HUES64 (cell line): ENCODE data around the gene CENPF.
"Not testable (repeated sequence)": the region's sequence is repeated elsewhere in the genome, so short reads cannot be mapped to it uniquely, and the experiment has no call there.

ENCODE experiments used
- H3K27ac ChIP-seq: 2 replicates; pipeline ENCODE4 v1.7.0; 2013; ENCODE audit warnings: low read depth, low read length, inconsistent platforms
- H3K27me3 ChIP-seq: 2 replicates; pipeline ENCODE4 v1.6.1; 2013; ENCODE audit warnings: mild to moderate bottlenecking, low read length; ENCODE audit not compliant: insufficient read depth
- H3K36me3 ChIP-seq: 2 replicates; pipeline ENCODE4 v1.6.1; 2013; ENCODE audit warnings: mild to moderate bottlenecking, low read length; ENCODE audit not compliant: insufficient read depth
- H3K4me1 ChIP-seq: 2 replicates; pipeline ENCODE4 v1.6.1; 2013; ENCODE audit warnings: mild to moderate bottlenecking, low read length, moderate library complexity; ENCODE audit not compliant: insufficient read depth
- H3K4me3 ChIP-seq: 2 replicates; pipeline ENCODE4 v1.5.1; 2013; ENCODE audit warnings: mild to moderate bottlenecking, low read length, moderate library complexity
- H3K9ac ChIP-seq: 2 replicates; pipeline ENCODE4 v1.6.1; 2013; ENCODE audit warnings: mild to moderate bottlenecking, low read depth, low read length
- H3K9me3 ChIP-seq: 2 replicates; pipeline ENCODE4 v1.6.1; 2013; ENCODE audit warnings: low read depth, low read length; ENCODE audit not compliant: insufficient read depth
- WGBS: fragments of 150-250, 120-280 bp; methylation state at CpG from one replicate; pipeline ENCODE4 v1.1.7; 2013; ENCODE audit warnings: missing lambda C conversion rate; 5-methylcytosine and 5-hydroxymethylcytosine counted together

The CENPF gene

DNA sequence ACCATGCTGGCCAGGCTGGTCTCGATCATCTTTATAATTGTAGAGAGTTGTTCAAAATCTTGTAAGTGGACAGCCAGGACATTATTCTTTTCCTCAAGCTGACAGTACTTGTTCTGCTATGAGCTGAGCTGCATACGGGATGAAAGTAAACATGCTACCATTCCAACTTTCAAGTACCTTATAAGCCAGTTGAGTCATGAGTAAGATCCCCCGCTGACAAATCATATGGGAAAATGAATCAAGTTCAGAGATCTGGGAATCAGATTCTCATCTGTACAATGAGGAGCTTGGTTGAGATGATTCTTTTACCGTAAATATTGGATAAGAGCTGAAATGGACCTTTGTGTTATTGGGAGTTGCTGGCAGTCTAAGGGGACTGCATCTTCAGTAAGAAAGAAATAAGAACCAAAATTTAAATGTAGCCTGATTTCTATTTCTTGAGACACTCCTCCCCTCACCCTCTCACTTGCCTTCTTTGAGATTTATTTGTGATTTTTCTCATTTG, 62.7 kb downstream of the CENPF start:
- Histone ChIP-seq H3K27ac (no peak overlapping the region), H3K9ac (no peak overlapping the region), H3K36me3 (peaks cover 94% of the 10 kb centered on the region), H3K27me3 (no peaks in the 10 kb centered on the region), H3K4me1 (no peaks in the 10 kb centered on the region), H3K4me3 (no peak overlapping the region), H3K9me3 (no peaks in the 10 kb centered on the region)
- 94% methylated on average over 4 of the region's 4 CpGs for WGBS

DNA sequence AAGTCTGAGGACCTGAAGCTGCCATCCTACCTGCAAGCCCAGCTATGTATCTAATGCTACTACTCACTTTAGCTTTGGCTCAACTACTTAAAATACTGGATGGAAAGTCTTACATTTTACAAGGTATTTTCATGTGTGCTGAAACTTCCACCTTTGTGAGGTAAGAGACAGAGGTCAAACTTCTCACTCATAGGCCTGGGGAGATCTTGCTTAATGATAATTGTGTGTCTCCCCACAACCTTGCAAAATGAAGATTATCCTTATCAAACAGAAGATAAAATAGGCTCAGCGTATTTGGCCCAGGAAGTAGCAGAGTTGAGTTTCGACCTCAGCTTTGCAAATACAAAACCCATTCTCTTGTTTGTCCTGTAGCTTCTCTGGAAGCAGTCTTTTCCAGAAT, 63.7 kb downstream of the CENPF start:
- Histone ChIP-seq H3K9ac (no peak overlapping the region), H3K4me3 (no peak overlapping the region), H3K9me3 (no peaks in the 10 kb centered on the region), H3K36me3 (peaks cover 94% of the 10 kb centered on the region), H3K27ac (no peak overlapping the region), H3K27me3 (no peaks in the 10 kb centered on the region), H3K4me1 (no peaks in the 10 kb centered on the region)
- 100% methylated on average over 2 of the region's 2 CpGs for WGBS

DNA sequence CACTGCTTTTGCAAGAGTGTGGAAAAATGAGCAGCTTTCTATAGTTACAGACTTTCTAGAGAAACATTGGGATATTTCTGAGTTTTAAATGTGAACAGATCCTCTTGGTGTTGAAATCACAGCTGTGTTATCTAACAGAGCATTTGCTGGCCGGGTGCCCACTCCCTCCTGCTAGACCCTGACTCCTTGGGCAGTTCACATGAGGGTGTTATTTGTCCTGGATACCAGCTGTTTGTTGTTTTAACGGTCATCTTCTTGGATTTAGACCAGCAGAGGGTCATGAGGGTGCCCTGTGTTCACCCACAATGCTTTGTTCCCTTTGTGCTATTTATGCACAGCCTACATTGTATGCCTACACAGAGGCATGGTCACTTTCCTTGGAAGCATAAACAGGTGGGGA, 67.1 kb downstream of the CENPF start:
- Histone ChIP-seq H3K36me3 (peaks cover 67% of the 10 kb centered on the region), H3K27me3 (no peaks in the 10 kb centered on the region), H3K27ac (no peak overlapping the region), H3K9ac (no peak overlapping the region), H3K4me1 (no peaks in the 10 kb centered on the region), H3K9me3 (no peaks in the 10 kb centered on the region), H3K4me3 (no peak overlapping the region)
- WGBS = 90% methylated on average over 2 of the region's 2 CpGs

DNA sequence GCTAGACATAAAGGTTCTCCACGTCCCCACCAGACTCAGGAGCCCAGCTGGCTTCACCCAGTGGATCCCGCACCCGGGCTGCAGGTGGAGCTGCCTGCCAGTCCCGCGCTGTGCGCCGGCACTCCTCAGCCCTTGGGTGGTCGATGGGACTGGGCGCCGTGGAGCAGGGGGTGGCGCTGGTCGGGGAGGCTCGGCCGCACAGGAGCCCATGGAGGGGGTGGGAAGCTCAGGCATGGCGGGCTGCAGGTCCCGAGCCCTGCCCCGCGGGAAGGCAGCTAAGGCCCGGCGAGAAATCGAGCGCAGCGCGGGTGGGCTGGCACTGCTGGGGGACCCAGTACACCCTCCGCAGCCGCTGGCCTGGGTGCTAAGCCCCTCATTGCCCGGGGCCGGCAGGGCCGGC, 70.0 kb downstream of the CENPF start:
- 96% methylated on average over 29 of the region's 29 CpGs for WGBS

DNA sequence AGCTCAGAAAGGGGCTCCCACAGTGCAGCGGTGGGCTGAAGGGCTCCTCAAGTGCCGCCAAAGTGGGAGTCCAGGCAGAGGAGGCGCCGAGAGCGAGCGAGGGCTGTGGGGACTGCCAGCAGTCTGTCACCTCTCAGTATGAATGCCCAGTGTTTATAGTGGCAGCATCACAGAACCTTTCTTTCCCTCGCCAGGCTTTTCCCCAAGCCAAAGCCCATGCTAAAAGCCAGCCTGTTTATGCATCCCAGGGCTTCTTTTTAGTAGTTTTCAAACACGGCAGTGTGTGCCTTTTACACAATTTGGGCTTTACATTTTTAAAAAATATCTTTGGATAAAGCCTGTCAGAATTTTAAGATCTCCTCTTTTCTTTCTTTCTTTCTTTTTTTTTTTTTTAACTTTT, 70.6 kb downstream of the CENPF start:
- H3K27me3 ChIP-seq = no peaks in the 10 kb centered on the region
- H3K4me1 ChIP-seq = no peaks in the 10 kb centered on the region
- no peaks in the 10 kb centered on the region for H3K9me3 ChIP-seq
- WGBS = 96% methylated on average over 8 of the region's 8 CpGs
- peaks cover 34% of the 10 kb centered on the region for H3K36me3 ChIP-seq
- no peak overlapping the region for H3K9ac ChIP-seq
- no peak overlapping the region for H3K4me3 ChIP-seq
- H3K27ac ChIP-seq = no peak overlapping the region

More for the DNA sequence above, 70.0 kb downstream of the CENPF start:
- H3K9ac ChIP-seq, H3K4me3 ChIP-seq, H3K9me3 ChIP-seq, H3K4me1 ChIP-seq, H3K27me3 ChIP-seq, H3K27ac ChIP-seq: not testable (repeated sequence)
- peaks cover 37% of the 10 kb centered on the region for H3K36me3 ChIP-seq

DNA sequence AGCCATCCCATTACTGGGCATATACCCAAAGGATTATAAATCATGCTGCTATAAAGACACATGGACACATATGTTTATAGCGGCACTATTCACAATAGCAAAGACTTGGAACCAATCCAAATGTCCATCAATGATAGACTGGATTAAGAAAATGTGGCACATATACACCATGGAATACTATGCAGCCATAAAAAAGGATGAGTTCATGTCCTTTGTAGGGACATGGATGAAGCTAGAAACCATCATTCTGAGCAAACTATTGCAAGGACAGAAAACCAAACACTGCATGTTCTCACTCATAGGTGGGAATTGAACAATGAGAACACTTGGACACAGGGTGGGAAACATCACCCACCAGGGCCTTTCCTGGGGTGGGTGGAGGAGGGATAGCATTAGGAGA, 72.5 kb downstream of the CENPF start:
- not testable (repeated sequence) for H3K4me1 ChIP-seq, H3K9ac ChIP-seq, H3K9me3 ChIP-seq, H3K27me3 ChIP-seq, H3K4me3 ChIP-seq, H3K27ac ChIP-seq
- H3K36me3 ChIP-seq = peaks cover 19% of the 10 kb centered on the region
- no CpG with 5 or more reads among the region's 1 CpG for WGBS

DNA sequence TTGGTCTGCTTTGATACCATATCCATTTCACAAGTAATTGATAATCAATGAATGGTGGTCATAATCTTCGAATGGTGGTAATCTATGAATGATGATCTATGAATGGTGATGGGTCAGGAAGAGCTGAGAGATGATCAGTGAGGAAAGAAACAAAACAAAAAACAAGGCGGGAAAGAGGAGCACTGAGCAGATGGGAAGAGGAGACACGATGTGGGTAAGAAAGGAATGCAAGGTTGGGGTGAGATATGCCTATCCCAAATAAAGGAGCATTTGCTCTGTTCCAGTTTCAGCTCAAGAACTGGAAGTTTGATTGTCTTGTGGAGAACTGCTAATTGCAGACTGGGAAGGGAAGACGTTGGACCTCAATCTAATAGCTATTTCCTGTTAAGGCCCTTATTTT, 73.8 kb downstream of the CENPF start:
- Histone ChIP-seq H3K9ac (no peak overlapping the region), H3K27ac (no peak overlapping the region), H3K4me1 (no peaks in the 10 kb centered on the region), H3K27me3 (no peaks in the 10 kb centered on the region), H3K9me3 (no peaks in the 10 kb centered on the region), H3K36me3 (peaks cover 6% of the 10 kb centered on the region; the same call in 1 of the 2 replicates), H3K4me3 (no peak overlapping the region)
- WGBS = 88% methylated on average over 4 of the region's 4 CpGs

DNA sequence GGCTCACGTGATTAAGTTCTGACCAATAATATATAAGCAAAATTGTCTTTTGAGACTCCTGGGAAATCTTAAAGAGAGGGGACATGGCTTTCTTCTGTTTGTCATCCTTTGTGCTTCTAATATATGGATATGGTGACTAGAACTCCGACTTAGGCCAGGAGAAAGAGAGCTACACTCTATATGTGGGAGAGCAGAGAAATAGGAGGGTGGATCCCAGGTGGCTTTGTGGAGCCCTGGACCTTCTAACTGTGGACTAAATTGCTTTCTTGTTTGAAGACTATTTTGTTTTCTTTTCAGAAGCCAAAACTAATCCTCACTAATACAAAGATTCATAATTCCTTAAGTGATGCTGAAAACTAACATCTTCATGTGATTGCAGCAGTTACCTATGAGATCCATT, 75.0 kb downstream of the CENPF start:
- Histone ChIP-seq H3K27ac (no peak overlapping the region), H3K27me3 (no peaks in the 10 kb centered on the region), H3K4me1 (no peaks in the 10 kb centered on the region), H3K36me3 (no peaks in the 10 kb centered on the region), H3K9ac (no peak overlapping the region), H3K9me3 (no peaks in the 10 kb centered on the region), H3K4me3 (no peak overlapping the region)
- 88% methylated on average over 2 of the region's 2 CpGs for WGBS

DNA sequence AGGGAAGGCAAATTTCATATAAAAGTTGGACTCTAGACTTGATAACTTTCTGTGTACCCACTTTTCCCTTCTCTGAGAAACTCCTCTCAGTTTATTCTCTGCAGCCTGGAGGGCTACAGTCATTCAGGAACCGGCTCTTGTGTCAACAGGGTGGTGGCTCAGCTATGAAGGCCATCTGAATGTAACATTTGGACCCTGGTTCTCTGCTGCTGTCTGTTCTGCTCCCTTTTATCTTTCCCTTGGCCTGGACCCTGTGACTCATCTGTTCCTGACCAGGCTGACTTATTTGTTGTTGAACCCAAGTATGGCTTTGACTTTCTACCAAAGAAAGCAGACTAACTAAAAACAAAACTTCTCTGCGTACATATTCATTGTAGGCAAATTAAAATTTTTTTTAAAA, 75.4 kb downstream of the CENPF start:
- no peaks in the 10 kb centered on the region for H3K27me3 ChIP-seq

DNA sequence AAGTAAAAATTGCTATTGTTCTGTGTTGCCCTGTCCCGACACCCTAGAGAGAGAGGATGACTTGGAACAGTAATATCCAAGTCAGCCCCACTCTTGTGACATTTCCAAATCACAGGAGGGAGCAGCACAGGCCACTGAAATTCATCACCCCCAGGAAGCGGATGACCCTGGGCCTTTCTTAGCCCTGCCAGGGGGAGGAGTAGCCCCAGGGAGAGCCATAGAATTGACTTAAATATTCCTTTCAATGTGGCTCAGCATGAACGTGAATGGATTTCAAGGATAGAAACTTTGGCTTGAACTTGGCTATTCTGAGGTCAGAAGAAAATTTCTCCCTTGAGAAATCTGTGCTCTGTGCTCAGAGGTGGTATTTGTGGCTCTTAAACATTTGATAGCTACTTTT, 80.6 kb downstream of the CENPF start:
- Histone ChIP-seq H3K27me3 (no peaks in the 10 kb centered on the region), H3K4me3 (no peak overlapping the region), H3K9me3 (no peaks in the 10 kb centered on the region), H3K27ac (peak overlapping the region; percentile 79; the same call in 1 of the 2 replicates), H3K9ac (no peak overlapping the region), H3K4me1 (peaks cover 20% of the 10 kb centered on the region), H3K36me3 (no peaks in the 10 kb centered on the region)
- 10% methylated on average over 3 of the region's 3 CpGs for WGBS

More for the DNA sequence above, 75.4 kb downstream of the CENPF start:
- no peaks in the 10 kb centered on the region for H3K36me3 ChIP-seq
- H3K9ac ChIP-seq = no peak overlapping the region
- no peak overlapping the region for H3K4me3 ChIP-seq
- no peak overlapping the region for H3K27ac ChIP-seq
- no peaks in the 10 kb centered on the region for H3K9me3 ChIP-seq
- 94% methylated on average over 1 of the region's 2 CpGs for WGBS
- peaks cover 1% of the 10 kb centered on the region for H3K4me1 ChIP-seq

DNA sequence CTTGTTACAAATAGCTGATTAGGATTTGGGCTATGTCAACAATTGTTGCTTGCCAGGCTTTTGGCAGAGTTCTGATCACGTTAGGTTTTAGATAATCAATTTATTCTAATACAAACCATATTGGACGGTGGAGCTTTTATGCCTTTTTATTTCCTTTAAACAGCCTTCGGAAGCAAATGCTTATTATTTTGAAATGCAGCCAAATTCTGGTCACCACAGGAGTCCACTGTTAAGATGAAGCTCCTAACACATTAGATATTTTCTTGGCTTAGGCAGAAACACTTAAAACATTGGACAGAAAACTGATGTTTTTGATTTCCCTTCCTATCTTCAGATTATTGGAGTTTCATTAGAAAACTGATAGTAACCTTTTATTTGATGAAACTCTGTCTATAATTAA, 82.9 kb downstream of the CENPF start:
- Histone ChIP-seq H3K9me3 (no peaks in the 10 kb centered on the region), H3K27ac (no peak overlapping the region), H3K27me3 (no peaks in the 10 kb centered on the region), H3K36me3 (no peaks in the 10 kb centered on the region), H3K4me1 (peaks cover 20% of the 10 kb centered on the region), H3K4me3 (no peak overlapping the region), H3K9ac (no peak overlapping the region)
- WGBS = 98% methylated on average over 3 of the region's 3 CpGs

DNA sequence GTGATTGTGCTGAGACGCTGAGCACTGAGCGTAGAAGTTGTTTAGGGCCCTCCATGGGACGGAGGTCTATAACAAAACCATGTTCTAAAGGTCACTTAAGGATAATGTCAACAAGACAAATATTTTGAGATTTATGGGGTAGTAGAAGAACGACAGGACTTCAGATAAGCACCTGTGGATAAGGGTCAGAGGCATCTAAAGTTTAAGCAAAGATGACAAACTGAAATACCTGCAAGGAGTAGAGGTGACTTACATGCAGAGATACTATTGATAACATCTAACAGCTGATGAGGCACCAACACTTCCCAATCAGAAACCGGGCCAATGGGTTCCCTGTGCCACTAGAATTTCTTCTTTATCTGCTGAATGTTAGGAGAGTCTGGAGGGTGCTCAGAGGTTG, 83.5 kb downstream of the CENPF start:
- Histone ChIP-seq H3K36me3 (no peaks in the 10 kb centered on the region), H3K4me1 (peaks cover 20% of the 10 kb centered on the region), H3K9ac (no peak overlapping the region), H3K27ac (no peak overlapping the region), H3K27me3 (no peaks in the 10 kb centered on the region), H3K4me3 (no peak overlapping the region), H3K9me3 (no peaks in the 10 kb centered on the region)
- WGBS = 92% methylated on average over 5 of the region's 5 CpGs
